IPS-18a (cell line): ENCODE measurements around the gene TFDP1.

Experiments
- H3K27ac ChIP-seq: one replicate; pipeline ENCODE4 v1.5.1; 2013; ENCODE audit warnings: low read length
- H3K27me3 ChIP-seq: one replicate; pipeline ENCODE4 v1.6.1; 2013; ENCODE audit warnings: mild to moderate bottlenecking, low read length; ENCODE audit not compliant: control insufficient read depth, insufficient read depth
- H3K36me3 ChIP-seq: one replicate; pipeline ENCODE4 v1.6.1; 2013; ENCODE audit warnings: low read depth, low read length; ENCODE audit not compliant: control insufficient read depth
- H3K4me1 ChIP-seq: one replicate; pipeline ENCODE4 v1.6.1; 2013; ENCODE audit warnings: low read depth, low read length; ENCODE audit not compliant: control insufficient read depth
- H3K4me3 ChIP-seq: one replicate; pipeline ENCODE4 v1.5.1; 2013; ENCODE audit warnings: low read length
- H3K9ac ChIP-seq: one replicate; pipeline ENCODE4 v1.6.1; 2013; ENCODE audit warnings: mild to moderate bottlenecking, low read length, moderate library complexity
- H3K9me3 ChIP-seq: one replicate; pipeline ENCODE4 v1.6.1; 2013; ENCODE audit warnings: low read depth, low read length; ENCODE audit not compliant: control insufficient read depth

Gene TFDP1

GRCh38 chr13:113552079-113552478 is 32.5 kb upstream of the TFDP1 start:
- Histone ChIP-seq H3K4me3 (no peak overlapping the region), H3K36me3 (no peaks in the 10 kb centered on the region), H3K27me3 (no peaks in the 10 kb centered on the region), H3K4me1 (no peaks in the 10 kb centered on the region), H3K9me3 (no peaks in the 10 kb centered on the region), H3K27ac (no peak overlapping the region), H3K9ac (no peak overlapping the region)

- H3K36me3 ChIP-seq: no peaks in the 10 kb centered on the region
Measured at GRCh38 chr13:113552786-113553434, 31.6 kb upstream of the TFDP1 start.

GRCh38 chr13:113553511-113554332 is 30.8 kb upstream of the TFDP1 start:
- H3K9ac ChIP-seq: no peak overlapping the region
- H3K36me3 ChIP-seq: no peaks in the 10 kb centered on the region
- H3K4me1 ChIP-seq: no peaks in the 10 kb centered on the region
- H3K9me3 ChIP-seq: no peaks in the 10 kb centered on the region
- H3K27ac ChIP-seq: no peak overlapping the region
- H3K4me3 ChIP-seq: no peak overlapping the region
- H3K27me3 ChIP-seq: no peaks in the 10 kb centered on the region

More at GRCh38 chr13:113552786-113553434, 31.6 kb upstream of the TFDP1 start:
- Histone ChIP-seq H3K27ac (no peak overlapping the region), H3K4me3 (no peak overlapping the region), H3K9me3 (no peaks in the 10 kb centered on the region), H3K27me3 (no peaks in the 10 kb centered on the region), H3K4me1 (no peaks in the 10 kb centered on the region), H3K9ac (no peak overlapping the region)

GRCh38 chr13:113554333-113554700 is 30.2 kb upstream of the TFDP1 start:
- no peak overlapping the region for H3K9ac ChIP-seq
- H3K4me1 ChIP-seq: no peaks in the 10 kb centered on the region
- no peaks in the 10 kb centered on the region for H3K9me3 ChIP-seq
- H3K4me3 ChIP-seq: no peak overlapping the region
- H3K27ac ChIP-seq: no peak overlapping the region
- no peaks in the 10 kb centered on the region for H3K36me3 ChIP-seq
- no peaks in the 10 kb centered on the region for H3K27me3 ChIP-seq

GRCh38 chr13:113555141-113555540 is 29.4 kb upstream of the TFDP1 start:
- H3K4me1 ChIP-seq: no peaks in the 10 kb centered on the region
- H3K9ac ChIP-seq: no peak overlapping the region
- H3K36me3 ChIP-seq: no peaks in the 10 kb centered on the region
- H3K9me3 ChIP-seq: no peaks in the 10 kb centered on the region
- H3K27ac ChIP-seq: no peak overlapping the region
- H3K27me3 ChIP-seq: no peaks in the 10 kb centered on the region
- no peak overlapping the region for H3K4me3 ChIP-seq

GRCh38 chr13:113557013-113557412 is 27.5 kb upstream of the TFDP1 start:
- H3K4me1 ChIP-seq: no peaks in the 10 kb centered on the region
- H3K27me3 ChIP-seq: no peaks in the 10 kb centered on the region
- H3K36me3 ChIP-seq: no peaks in the 10 kb centered on the region
- no peak overlapping the region for H3K27ac ChIP-seq
- no peak overlapping the region for H3K4me3 ChIP-seq
- H3K9me3 ChIP-seq: no peaks in the 10 kb centered on the region
- no peak overlapping the region for H3K9ac ChIP-seq

GRCh38 chr13:113558461-113558860 is 26.1 kb upstream of the TFDP1 start:
- Histone ChIP-seq H3K9me3 (no peaks in the 10 kb centered on the region), H3K27ac (no peak overlapping the region), H3K4me1 (no peaks in the 10 kb centered on the region), H3K36me3 (no peaks in the 10 kb centered on the region), H3K9ac (no peak overlapping the region), H3K27me3 (no peaks in the 10 kb centered on the region), H3K4me3 (no peak overlapping the region)

- H3K36me3 ChIP-seq: no peaks in the 10 kb centered on the region
- H3K9ac ChIP-seq: no peak overlapping the region
- H3K9me3 ChIP-seq: no peaks in the 10 kb centered on the region
- no peak overlapping the region for H3K4me3 ChIP-seq
- H3K4me1 ChIP-seq: no peaks in the 10 kb centered on the region
- H3K27me3 ChIP-seq: no peaks in the 10 kb centered on the region
- no peak overlapping the region for H3K27ac ChIP-seq
Measured at GRCh38 chr13:113559061-113559460, 25.5 kb upstream of the TFDP1 start.

- Histone ChIP-seq H3K9me3 (no peaks in the 10 kb centered on the region), H3K4me1 (no peaks in the 10 kb centered on the region), H3K36me3 (no peaks in the 10 kb centered on the region), H3K4me3 (no peak overlapping the region), H3K9ac (no peak overlapping the region), H3K27me3 (no peaks in the 10 kb centered on the region), H3K27ac (no peak overlapping the region)
Measured at GRCh38 chr13:113559901-113560644, 24.5 kb upstream of the TFDP1 start.

GRCh38 chr13:113560645-113561416 is 23.7 kb upstream of the TFDP1 start:
- Histone ChIP-seq H3K4me1 (no peaks in the 10 kb centered on the region), H3K27ac (no peak overlapping the region), H3K27me3 (no peaks in the 10 kb centered on the region), H3K4me3 (no peak overlapping the region), H3K9me3 (no peaks in the 10 kb centered on the region), H3K36me3 (no peaks in the 10 kb centered on the region), H3K9ac (no peak overlapping the region)

GRCh38 chr13:113561417-113562084 is 23.0 kb upstream of the TFDP1 start:
- Histone ChIP-seq H3K9ac (no peak overlapping the region), H3K9me3 (no peaks in the 10 kb centered on the region), H3K36me3 (no peaks in the 10 kb centered on the region), H3K4me3 (no peak overlapping the region), H3K4me1 (no peaks in the 10 kb centered on the region), H3K27me3 (no peaks in the 10 kb centered on the region), H3K27ac (no peak overlapping the region)
